K562 (cell line): Measurements from ENCODE around the gene SIGLEC6. TPM values are rescaled to one million over a fixed set of nuclear protein-coding genes. Genes with fewer than 3 reads are reported as not detected.

Experiments
- ID3 ChIP-seq, 2 experiments: fragments of 250-450 bp in 1 of 2; fragments of 450-650 bp in 1 of 2; sonication (Bioruptor Pico) in 1 of 2; IDR thresholded peaks; 2 replicates each; pipeline versions ENCODE4 v1.6.1 to v1.8.0; 2016 to 2021; ENCODE audit warnings: mild to moderate bottlenecking in 2 of 2, moderate library complexity in 2 of 2, missing compliant biosample characterization in 1 of 2, missing genetic modification characterization in 1 of 2
- L3MBTL2 ChIP-seq: fragments of 450-650 bp; IDR thresholded peaks from 2 replicates; pipeline ENCODE4 v1.6.1; 2016; ENCODE audit warnings: mild to moderate bottlenecking, moderate library complexity
- PHTF2 ChIP-seq: fragments of 250-450 bp; sonication (Bioruptor Pico); IDR thresholded peaks from 2 replicates; pipeline ENCODE4 v1.5.0; 2021; ENCODE audit warnings: mild to moderate bottlenecking
- U2AF1 ChIP-seq: fragments of 200-400 bp; formaldehyde crosslinking; optimal IDR thresholded peaks from 2 replicates; pipeline ENCODE3; 2017; ENCODE audit warnings: mild to moderate bottlenecking, low read depth, low read length, moderate library complexity
- ZNF133 ChIP-seq: fragments of 250-450 bp; sonication (Bioruptor Pico); IDR thresholded peaks from 2 replicates; pipeline ENCODE4 v1.4.0; 2020; ENCODE audit warnings: mild to moderate bottlenecking
- ZNF143 ChIP-seq: sonication (generic); formaldehyde crosslinking; IDR thresholded peaks from 2 replicates; pipeline ENCODE4 v1.9.0; 2022; ENCODE audit warnings: mild to moderate bottlenecking, missing genetic modification reagents
- ZNF184 ChIP-seq: sonication (generic); formaldehyde crosslinking; IDR thresholded peaks from 2 replicates; pipeline ENCODE4 v1.5.0; 2020; ENCODE audit warnings: missing genetic modification reagents
- ZNF197 ChIP-seq: fragments of 200-800 bp; sonication (Bioruptor generic); IDR thresholded peaks from 2 replicates; pipeline ENCODE4 v1.6.1; 2016; ENCODE audit warnings: low read depth, missing genetic modification characterization, missing compliant biosample characterization
- ZNF766 ChIP-seq: fragments of 200-800 bp; sonication (Bioruptor generic); conservative IDR thresholded peaks from 2 replicates; pipeline ENCODE4 v1.6.1; 2016; ENCODE audit warnings: missing genetic modification characterization, missing compliant biosample characterization
- ZNF79 ChIP-seq: fragments of 250-450 bp; sonication (Bioruptor Pico); IDR thresholded peaks from 2 replicates; pipeline ENCODE4 v1.4.0; 2020; ENCODE audit warnings: low read depth, mild to moderate bottlenecking, moderate library complexity
- polyA plus RNA-seq, 8 experiments: library from polyadenylated mRNA; depleted of rRNA in 4 of 8; stranded (reverse) in 5 of 8; unstranded in 3 of 8; fragments of >200 nt; fragmentation: Nextera tagmentation in 2 of 8; fragmentation: Illumina TruSeq in 1 of 8; extraction: Ambion mirVana in 2 of 8; extraction: Trizol in 1 of 8; gene quantifications; 2 replicates each; pipeline versions ENCODE4 v1.2.1 to v1.2.3, GENCODE V29; 2011 to 2014; ENCODE audit warnings: inconsistent platforms in 1 of 8, missing spikeins in 1 of 8
- total RNA-seq, 7 experiments: library from RNA; depleted of rRNA in 6 of 7; stranded (reverse); fragments of >200 nt in 6 of 7; fragmentation: Illumina TruSeq in 2 of 7; extraction: Trizol in 2 of 7; gene quantifications; 2 replicates each; pipeline versions ENCODE4 v1.2.1 to v1.2.3, GENCODE V29; 2011 to 2021; ENCODE audit warnings: low replicate concordance in 1 of 7
- TF ChIP-seq, protein P1 (sequence below): fragments of 250-450 bp; sonication (Bioruptor Pico); IDR thresholded peaks from 2 replicates; pipeline ENCODE4 v1.4.0; 2020
- TF ChIP-seq, protein P2 (sequence below): sonication (generic); formaldehyde crosslinking; IDR thresholded peaks from 2 replicates; pipeline ENCODE4 v1.8.1; 2023; ENCODE audit warnings: mild to moderate bottlenecking, missing genetic modification reagents, moderate library complexity
- TF ChIP-seq, protein P3 (sequence below): fragments of 450-650 bp; IDR thresholded peaks from 2 replicates; pipeline ENCODE4 v1.6.1; 2018; ENCODE audit not compliant: partially characterized antibody
- TF ChIP-seq, protein P4 (sequence below): IDR thresholded peaks from 3 replicates; pipeline ENCODE4 v1.6.1; 2011; ENCODE audit warnings: borderline replicate concordance, mild to moderate bottlenecking; ENCODE audit not compliant: insufficient read length, insufficient read depth

Gene SIGLEC6
- total and polyA plus RNA-seq, 9 of the 15 experiments (the other 6 are each of a cell fraction or from before 2014, with no cell fraction given), result 0.03 to 17.5 (median 0.71) TPM

DNA sequence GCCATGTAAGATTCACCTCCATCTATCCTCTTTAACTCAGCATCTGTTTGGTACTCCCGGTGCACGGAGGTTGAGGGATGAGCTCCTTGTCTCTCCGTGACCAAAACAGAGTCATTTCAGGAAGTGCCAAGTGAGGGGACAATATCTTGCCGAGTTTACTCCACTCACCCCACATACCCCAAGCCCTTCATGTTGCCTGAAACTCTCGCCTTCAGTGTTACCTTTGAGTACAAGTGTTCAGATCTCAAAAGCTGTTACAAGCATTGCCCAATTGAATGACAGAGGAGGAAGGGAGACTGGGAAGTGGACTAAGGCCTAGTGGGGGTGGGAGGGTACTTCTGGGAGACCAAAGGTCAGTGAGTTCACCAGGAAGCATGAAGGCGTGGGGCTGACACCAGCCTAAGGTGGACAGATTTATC, 23.8 kb downstream of the SIGLEC6 start (continued):
- no peak for TF ChIP-seq PHTF2 (CRISPR knock-in tag)
- TF ChIP-seq U2AF1, result no peak
- TF ChIP-seq ZNF184 (CRISPR knock-in tag), result no peak
- TF ChIP-seq ZNF197 (CRISPR knock-in tag), result no peak
- no peak for TF ChIP-seq ID3 (CRISPR knock-in tag; IDR thresholded peaks at IDR 0.05)
- peak; percentile 25; the same call in 1 of the 2 replicates for TF ChIP-seq ID3 (tag; IDR thresholded peaks at IDR 0.05)
- TF ChIP-seq, protein P1, sequence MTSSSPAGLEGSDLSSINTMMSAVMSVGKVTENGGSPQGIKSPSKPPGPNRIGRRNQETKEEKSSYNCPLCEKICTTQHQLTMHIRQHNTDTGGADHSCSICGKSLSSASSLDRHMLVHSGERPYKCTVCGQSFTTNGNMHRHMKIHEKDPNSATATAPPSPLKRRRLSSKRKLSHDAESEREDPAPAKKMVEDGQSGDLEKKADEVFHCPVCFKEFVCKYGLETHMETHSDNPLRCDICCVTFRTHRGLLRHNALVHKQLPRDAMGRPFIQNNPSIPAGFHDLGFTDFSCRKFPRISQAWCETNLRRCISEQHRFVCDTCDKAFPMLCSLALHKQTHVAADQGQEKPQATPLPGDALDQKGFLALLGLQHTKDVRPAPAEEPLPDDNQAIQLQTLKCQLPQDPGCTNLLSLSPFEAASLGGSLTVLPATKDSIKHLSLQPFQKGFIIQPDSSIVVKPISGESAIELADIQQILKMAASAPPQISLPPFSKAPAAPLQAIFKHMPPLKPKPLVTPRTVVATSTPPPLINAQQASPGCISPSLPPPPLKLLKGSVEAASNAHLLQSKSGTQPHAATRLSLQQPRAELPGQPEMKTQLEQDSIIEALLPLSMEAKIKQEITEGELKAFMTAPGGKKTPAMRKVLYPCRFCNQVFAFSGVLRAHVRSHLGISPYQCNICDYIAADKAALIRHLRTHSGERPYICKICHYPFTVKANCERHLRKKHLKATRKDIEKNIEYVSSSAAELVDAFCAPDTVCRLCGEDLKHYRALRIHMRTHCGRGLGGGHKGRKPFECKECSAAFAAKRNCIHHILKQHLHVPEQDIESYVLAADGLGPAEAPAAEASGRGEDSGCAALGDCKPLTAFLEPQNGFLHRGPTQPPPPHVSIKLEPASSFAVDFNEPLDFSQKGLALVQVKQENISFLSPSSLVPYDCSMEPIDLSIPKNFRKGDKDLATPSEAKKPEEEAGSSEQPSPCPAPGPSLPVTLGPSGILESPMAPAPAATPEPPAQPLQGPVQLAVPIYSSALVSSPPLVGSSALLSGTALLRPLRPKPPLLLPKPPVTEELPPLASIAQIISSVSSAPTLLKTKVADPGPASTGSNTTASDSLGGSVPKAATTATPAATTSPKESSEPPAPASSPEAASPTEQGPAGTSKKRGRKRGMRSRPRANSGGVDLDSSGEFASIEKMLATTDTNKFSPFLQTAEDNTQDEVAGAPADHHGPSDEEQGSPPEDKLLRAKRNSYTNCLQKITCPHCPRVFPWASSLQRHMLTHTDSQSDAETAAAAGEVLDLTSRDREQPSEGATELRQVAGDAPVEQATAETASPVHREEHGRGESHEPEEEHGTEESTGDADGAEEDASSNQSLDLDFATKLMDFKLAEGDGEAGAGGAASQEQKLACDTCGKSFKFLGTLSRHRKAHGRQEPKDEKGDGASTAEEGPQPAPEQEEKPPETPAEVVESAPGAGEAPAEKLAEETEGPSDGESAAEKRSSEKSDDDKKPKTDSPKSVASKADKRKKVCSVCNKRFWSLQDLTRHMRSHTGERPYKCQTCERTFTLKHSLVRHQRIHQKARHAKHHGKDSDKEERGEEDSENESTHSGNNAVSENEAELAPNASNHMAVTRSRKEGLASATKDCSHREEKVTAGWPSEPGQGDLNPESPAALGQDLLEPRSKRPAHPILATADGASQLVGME, result no peak
- TF ChIP-seq ZNF133 (CRISPR knock-in tag), result no peak
- no peak for TF ChIP-seq ZNF79
- TF ChIP-seq L3MBTL2, result peak; percentile 55
- no peak for TF ChIP-seq ZNF766 (CRISPR knock-in tag)
- TF ChIP-seq, protein P2, sequence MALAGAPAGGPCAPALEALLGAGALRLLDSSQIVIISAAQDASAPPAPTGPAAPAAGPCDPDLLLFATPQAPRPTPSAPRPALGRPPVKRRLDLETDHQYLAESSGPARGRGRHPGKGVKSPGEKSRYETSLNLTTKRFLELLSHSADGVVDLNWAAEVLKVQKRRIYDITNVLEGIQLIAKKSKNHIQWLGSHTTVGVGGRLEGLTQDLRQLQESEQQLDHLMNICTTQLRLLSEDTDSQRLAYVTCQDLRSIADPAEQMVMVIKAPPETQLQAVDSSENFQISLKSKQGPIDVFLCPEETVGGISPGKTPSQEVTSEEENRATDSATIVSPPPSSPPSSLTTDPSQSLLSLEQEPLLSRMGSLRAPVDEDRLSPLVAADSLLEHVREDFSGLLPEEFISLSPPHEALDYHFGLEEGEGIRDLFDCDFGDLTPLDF (CRISPR knock-in tag), result no peak
- no peak for TF ChIP-seq ZNF143
- TF ChIP-seq, protein P3, sequence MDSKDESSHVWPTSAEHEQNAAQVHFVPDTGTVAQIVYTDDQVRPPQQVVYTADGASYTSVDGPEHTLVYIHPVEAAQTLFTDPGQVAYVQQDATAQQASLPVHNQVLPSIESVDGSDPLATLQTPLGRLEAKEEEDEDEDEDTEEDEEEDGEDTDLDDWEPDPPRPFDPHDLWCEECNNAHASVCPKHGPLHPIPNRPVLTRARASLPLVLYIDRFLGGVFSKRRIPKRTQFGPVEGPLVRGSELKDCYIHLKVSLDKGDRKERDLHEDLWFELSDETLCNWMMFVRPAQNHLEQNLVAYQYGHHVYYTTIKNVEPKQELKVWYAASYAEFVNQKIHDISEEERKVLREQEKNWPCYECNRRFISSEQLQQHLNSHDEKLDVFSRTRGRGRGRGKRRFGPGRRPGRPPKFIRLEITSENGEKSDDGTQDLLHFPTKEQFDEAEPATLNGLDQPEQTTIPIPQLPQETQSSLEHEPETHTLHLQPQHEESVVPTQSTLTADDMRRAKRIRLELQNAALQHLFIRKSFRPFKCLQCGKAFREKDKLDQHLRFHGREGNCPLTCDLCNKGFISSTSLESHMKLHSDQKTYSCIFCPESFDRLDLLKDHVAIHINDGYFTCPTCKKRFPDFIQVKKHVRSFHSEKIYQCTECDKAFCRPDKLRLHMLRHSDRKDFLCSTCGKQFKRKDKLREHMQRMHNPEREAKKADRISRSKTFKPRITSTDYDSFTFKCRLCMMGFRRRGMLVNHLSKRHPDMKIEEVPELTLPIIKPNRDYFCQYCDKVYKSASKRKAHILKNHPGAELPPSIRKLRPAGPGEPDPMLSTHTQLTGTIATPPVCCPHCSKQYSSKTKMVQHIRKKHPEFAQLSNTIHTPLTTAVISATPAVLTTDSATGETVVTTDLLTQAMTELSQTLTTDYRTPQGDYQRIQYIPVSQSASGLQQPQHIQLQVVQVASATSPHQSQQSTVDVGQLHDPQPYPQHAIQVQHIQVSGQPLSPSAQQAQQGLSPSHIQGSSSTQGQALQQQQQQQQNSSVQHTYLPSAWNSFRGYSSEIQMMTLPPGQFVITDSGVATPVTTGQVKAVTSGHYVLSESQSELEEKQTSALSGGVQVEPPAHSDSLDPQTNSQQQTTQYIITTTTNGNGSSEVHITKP, result peak; percentile 30
- TF ChIP-seq, protein P4, sequence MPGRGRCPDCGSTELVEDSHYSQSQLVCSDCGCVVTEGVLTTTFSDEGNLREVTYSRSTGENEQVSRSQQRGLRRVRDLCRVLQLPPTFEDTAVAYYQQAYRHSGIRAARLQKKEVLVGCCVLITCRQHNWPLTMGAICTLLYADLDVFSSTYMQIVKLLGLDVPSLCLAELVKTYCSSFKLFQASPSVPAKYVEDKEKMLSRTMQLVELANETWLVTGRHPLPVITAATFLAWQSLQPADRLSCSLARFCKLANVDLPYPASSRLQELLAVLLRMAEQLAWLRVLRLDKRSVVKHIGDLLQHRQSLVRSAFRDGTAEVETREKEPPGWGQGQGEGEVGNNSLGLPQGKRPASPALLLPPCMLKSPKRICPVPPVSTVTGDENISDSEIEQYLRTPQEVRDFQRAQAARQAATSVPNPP, result no peak
